H1 (cell line): ENCODE measurements around the gene ADCY1. TPM values are rescaled to one million over a fixed set of nuclear protein-coding genes. Genes with fewer than 3 reads are reported as not detected.

Source experiments
- CTCF ChIA-PET: fragments of 300-600 bp; sonication (Branson Sonifier 250); formaldehyde crosslinking; loops from one replicate; lab custom pipeline; 2021; ENCODE audit not compliant: partially characterized antibody; lab: Charles Lee
- POLR2A ChIA-PET: fragments of 300-600 bp; sonication (Branson Sonifier 250); formaldehyde crosslinking; loops from one replicate; lab custom pipeline; 2021; ENCODE audit warnings: inconsistent platforms; ENCODE audit not compliant: partially characterized antibody; lab: Charles Lee
- DNase-seq, 2 experiments: peaks; one replicate each; pipeline versions ENCODE4 v3.0.0 to v3.0.0-alpha.2; 2010 to 2022; ENCODE audit warnings: low spot score in 2 of 2, low read depth in 1 of 2, mixed read lengths in 1 of 2
- FAIRE-seq: peaks from 2 replicates; lab custom pipeline; 2011; peaks lifted over from hg19 to GRCh38; lab: Jason Lieb, UNC
- H2AFZ ChIP-seq: 2 replicates; pipeline ENCODE4 v1.8.1; 2012; ENCODE audit warnings: low read length, inconsistent platforms
- H2AK5ac ChIP-seq: 2 replicates; pipeline ENCODE4 v1.6.1; 2013; ENCODE audit warnings: low read depth, low read length
- H2BK120ac ChIP-seq: replicated peaks from 2 replicates; pipeline ENCODE3; 2013; ENCODE audit warnings: low read depth, low read length, inconsistent platforms
- H2BK12ac ChIP-seq: 2 replicates; pipeline ENCODE4 v1.6.1; 2013; ENCODE audit warnings: low read depth, low read length
- H2BK15ac ChIP-seq: 2 replicates; pipeline ENCODE4 v1.6.1; 2013; ENCODE audit warnings: low read length
- H2BK20ac ChIP-seq: 2 replicates; pipeline ENCODE4 v1.6.1; 2013; ENCODE audit warnings: low read length
- H2BK5ac ChIP-seq: 2 replicates; pipeline ENCODE4 v1.6.1; 2013; ENCODE audit warnings: low read depth, low read length
- H3K14ac ChIP-seq: 2 replicates; pipeline ENCODE4 v1.6.1; 2013; ENCODE audit warnings: inconsistent platforms; ENCODE audit not compliant: insufficient read length
- H3K18ac ChIP-seq: 2 replicates; pipeline ENCODE4 v1.6.1; 2013; ENCODE audit warnings: low read length; ENCODE audit errors: extremely low read depth
- H3K23ac ChIP-seq: 2 replicates; pipeline ENCODE4 v1.6.1; 2013; ENCODE audit warnings: inconsistent platforms; ENCODE audit not compliant: insufficient read length
- H3K23me2 ChIP-seq: 2 replicates; pipeline ENCODE4 v1.6.1; 2013; ENCODE audit warnings: low read depth, low read length
- H3K27ac ChIP-seq: 2 replicates; pipeline ENCODE4 v1.6.1; 2011; ENCODE audit warnings: low read depth, low read length, inconsistent platforms
- H3K27me3 ChIP-seq, 4 experiments: replicated peaks in 1 of 4; 1 replicate in 1 of 4; 2 replicates in 3 of 4; pipeline versions ENCODE4 v1.6.1 to v1.8.1; 2011 to 2013; ENCODE audit warnings: low read length in 3 of 4, mild to moderate bottlenecking in 3 of 4, inconsistent platforms in 2 of 4, mixed read lengths in 2 of 4, moderate library complexity in 1 of 4; ENCODE audit not compliant: control insufficient read depth in 3 of 4, insufficient read depth in 3 of 4; ENCODE audit errors: extremely low read depth in 1 of 4
- H3K36me3 ChIP-seq, 4 experiments: 2 replicates each; pipeline versions ENCODE4 v1.6.1 to v1.8.1; 2011 to 2013; ENCODE audit warnings: mild to moderate bottlenecking in 4 of 4, low read length in 3 of 4, moderate library complexity in 2 of 4, control low read depth in 1 of 4, inconsistent platforms in 1 of 4; ENCODE audit not compliant: insufficient read depth in 4 of 4, control insufficient read depth in 2 of 4
- H3K4ac ChIP-seq: replicated peaks from 2 replicates; pipeline ENCODE3; 2013; ENCODE audit warnings: low read length, low read depth, mixed read lengths, inconsistent platforms; ENCODE audit not compliant: insufficient read length
- H3K4me1 ChIP-seq, 4 experiments: replicated peaks in 1 of 4; 1 replicate in 1 of 4; 2 replicates in 3 of 4; pipeline versions ENCODE4 v1.6.1 to v1.8.1; 2011 to 2013; ENCODE audit warnings: low read length in 3 of 4, inconsistent platforms in 2 of 4, mixed read lengths in 1 of 4; ENCODE audit not compliant: insufficient read depth in 4 of 4, control insufficient read depth in 3 of 4
- H3K4me2 ChIP-seq, 2 experiments: 2 replicates each; pipeline versions ENCODE4 v1.6.1 to v1.8.1; 2011 to 2013; ENCODE audit warnings: low read depth in 2 of 2, low read length in 2 of 2, control low read depth in 1 of 2, inconsistent platforms in 1 of 2, mild to moderate bottlenecking in 1 of 2; ENCODE audit not compliant: insufficient read depth in 1 of 2
- H3K4me3 ChIP-seq, 4 experiments: fragments of 200-600, 300-600 bp in 1 of 4; sonication (generic), shearing (Covaris generic), sonication (Bioruptor Twin) in 1 of 4; 2 replicates each; pipeline versions ENCODE4 v1.5.1 to v1.8.1; 2011 to 2016; ENCODE audit warnings: low read length in 4 of 4, low read depth in 3 of 4, control low read depth in 2 of 4, inconsistent platforms in 2 of 4, mild to moderate bottlenecking in 2 of 4, mixed read lengths in 1 of 4, moderate library complexity in 1 of 4; ENCODE audit not compliant: insufficient read depth in 2 of 4; ENCODE audit errors: extremely low read depth in 1 of 4
- H3K56ac ChIP-seq: replicated peaks from 2 replicates; pipeline ENCODE3; 2013; ENCODE audit warnings: low read depth, mild to moderate bottlenecking, mixed read lengths, low read length, inconsistent platforms; ENCODE audit not compliant: insufficient read length
- H3K79me1 ChIP-seq: 2 replicates; pipeline ENCODE4 v1.6.1; 2013; ENCODE audit warnings: low read depth, low read length, control low read depth
- H3K79me2 ChIP-seq, 2 experiments: 2 replicates each; pipeline versions ENCODE4 v1.6.1 to v1.8.1; 2012 to 2013; ENCODE audit warnings: low read length in 2 of 2, mild to moderate bottlenecking in 2 of 2, inconsistent platforms in 1 of 2; ENCODE audit not compliant: insufficient read depth in 2 of 2, control insufficient read depth in 1 of 2
- H3K9ac ChIP-seq, 4 experiments: replicated peaks in 1 of 4; 1 replicate in 1 of 4; 2 replicates in 3 of 4; pipeline versions ENCODE4 v1.6.1 to v1.8.1; 2011 to 2013; ENCODE audit warnings: low read depth in 3 of 4, low read length in 3 of 4, control low read depth in 2 of 4, mild to moderate bottlenecking in 2 of 4, moderate library complexity in 2 of 4, inconsistent platforms in 1 of 4; ENCODE audit errors: extremely low read depth in 1 of 4
- H3K9me3 ChIP-seq, 2 experiments: 2 replicates each; pipeline versions ENCODE4 v1.6.1 to v1.8.1; 2012 to 2013; ENCODE audit warnings: mild to moderate bottlenecking in 2 of 2, moderate library complexity in 2 of 2, control low read depth in 1 of 2, inconsistent platforms in 1 of 2, low read depth in 1 of 2, low read length in 1 of 2, mixed read lengths in 1 of 2; ENCODE audit not compliant: insufficient read depth in 2 of 2
- H4K20me1 ChIP-seq, 2 experiments: replicated peaks in 1 of 2; 2 replicates each; pipeline versions ENCODE3 to v1.8.1; 2011 to 2013; ENCODE audit warnings: inconsistent platforms in 2 of 2, low read length in 2 of 2, mild to moderate bottlenecking in 1 of 2; ENCODE audit not compliant: insufficient read depth in 2 of 2, control insufficient read depth in 1 of 2
- H4K5ac ChIP-seq: 2 replicates; pipeline ENCODE4 v1.6.1; 2013; ENCODE audit warnings: low read length, low read depth, mixed read lengths, inconsistent platforms; ENCODE audit not compliant: insufficient read length
- H4K8ac ChIP-seq: 2 replicates; pipeline ENCODE4 v1.8.0; 2013; ENCODE audit warnings: mild to moderate bottlenecking, moderate library complexity, low read length, inconsistent platforms; ENCODE audit not compliant: insufficient read depth; ENCODE audit errors: extremely low read depth
- H4K91ac ChIP-seq: replicated peaks from 2 replicates; pipeline ENCODE3; 2013; ENCODE audit warnings: low read length, mixed read lengths, inconsistent platforms; ENCODE audit not compliant: insufficient read length
- CBX8 ChIP-seq: fragments of 300-800, 300-1000 bp; sonication (generic); IDR thresholded peaks from 2 replicates; pipeline ENCODE4 v1.7.1; 2016; ENCODE audit warnings: low read depth, low read length, borderline replicate concordance
- HDAC2 ChIP-seq, 2 experiments: fragments of 300-600 bp in 1 of 2; sonication (generic) in 1 of 2; IDR thresholded peaks; 2 replicates each; pipeline ENCODE4 v1.6.1; 2011 to 2012; ENCODE audit warnings: low read depth in 2 of 2, low read length in 2 of 2, mild to moderate bottlenecking in 2 of 2, moderate library complexity in 2 of 2, borderline replicate concordance in 1 of 2, inconsistent platforms in 1 of 2
- NRF1 ChIP-seq: IDR thresholded peaks from 2 replicates; pipeline ENCODE4 v1.6.1; 2011; ENCODE audit warnings: mild to moderate bottlenecking, low read depth, low read length, improper control_type of control experiment
- POLR2A ChIP-seq, 2 experiments: IDR thresholded peaks; 1 replicate in 1 of 2; 2 replicates in 1 of 2; pipeline ENCODE4 v1.6.1; 2011; ENCODE audit warnings: low read depth in 2 of 2, low read length in 2 of 2, mild to moderate bottlenecking in 2 of 2; ENCODE audit errors: control extremely low read depth in 1 of 2
- POU5F1 ChIP-seq: IDR thresholded peaks from 2 replicates; pipeline ENCODE4 v1.6.1; 2011; ENCODE audit warnings: low read depth, mild to moderate bottlenecking, low read length, moderate library complexity
- RXRA ChIP-seq: IDR thresholded peaks from 2 replicates; pipeline ENCODE4 v1.6.1; 2011; ENCODE audit warnings: low read depth, mild to moderate bottlenecking, low read length, moderate library complexity; ENCODE audit not compliant: insufficient read depth
- SP2 ChIP-seq: IDR thresholded peaks from 2 replicates; pipeline ENCODE4 v1.6.1; 2012; ENCODE audit warnings: mild to moderate bottlenecking, low read length, inconsistent platforms
- TCF12 ChIP-seq: IDR thresholded peaks from 2 replicates; pipeline ENCODE4 v1.6.1; 2011; ENCODE audit warnings: low read depth, mild to moderate bottlenecking, low read length
- YY1 ChIP-seq: IDR thresholded peaks from 2 replicates; pipeline ENCODE4 v1.6.1; 2011; ENCODE audit warnings: low read depth, mild to moderate bottlenecking, low read length
- polyA plus RNA-seq, 7 experiments: library from polyadenylated mRNA; depleted of rRNA in 3 of 7; stranded (reverse) in 5 of 7; unstranded in 2 of 7; fragments of >200 nt in 5 of 7; fragments of 200-250 nt in 2 of 7; gene quantifications; 1 replicate in 5 of 7; 2 replicates in 1 of 7; 4 replicates in 1 of 7; pipeline versions ENCODE4 v1.2.1 to v1.2.3, GENCODE V29; 2011 to 2013; ENCODE audit warnings: missing spikeins in 2 of 7, mixed read lengths in 2 of 7
- total RNA-seq: library from RNA; stranded (reverse); fragmentation: NEBNext Ultra II Directional; extraction: Animal tissue kit (Norgen Biotek cat#: 25700); gene quantifications from 2 replicates; pipeline ENCODE4 v1.2.1, GENCODE V29; 2021
- TF ChIP-seq, protein P1 (sequence below): IDR thresholded peaks from 2 replicates; pipeline ENCODE4 v1.6.1; 2012; ENCODE audit warnings: low read length, inconsistent platforms

The ADCY1 gene
- total and polyA plus RNA-seq, 2 of the 8 experiments (the other 6 are each of a cell fraction or from before 2014, with no cell fraction given), result 7.9 to 26.9 TPM

GRCh38 chr7:45699015-45699309 is 124.8 kb downstream of the ADCY1 start:
- FAIRE-seq (no peak), DNase-seq (no peak)
- Histone ChIP-seq H4K8ac (no peak overlapping the region; the same call in 1 of the 2 replicates), H3K4me3 (no peak overlapping the region), H2BK5ac (no peak overlapping the region), H3K56ac (no peak overlapping the region), H3K27ac (no peak overlapping the region), H3K79me1 (peaks cover 3% of the 10 kb centered on the region; the same call in 1 of the 2 replicates), H4K91ac (no peak overlapping the region), H3K23me2 (no peaks in the 10 kb centered on the region), H3K4ac (no peak overlapping the region), H4K20me1 (peaks cover 0 to 1% of the 10 kb centered on the region in 2 experiments), H3K14ac (no peak overlapping the region), H2AK5ac (no peak overlapping the region), H3K4me1 (peaks cover 0 to 3% (median 0%) of the 10 kb centered on the region in 4 experiments; a peak in 1 of 7 replicates), H3K18ac (no peak overlapping the region), H3K9ac (no peak overlapping the region), H3K36me3 (no peaks in the 10 kb centered on the region), H4K5ac (no peak overlapping the region), H3K27me3 (no peaks in the 10 kb centered on the region), H3K4me2 (no peak overlapping the region), H3K23ac (no peak overlapping the region), H3K79me2 (no peaks in the 10 kb centered on the region), H2AFZ (no peak overlapping the region), H2BK12ac (no peak overlapping the region), H3K9me3 (no peaks in the 10 kb centered on the region), H2BK20ac (no peak overlapping the region), H2BK120ac (no peak overlapping the region), H2BK15ac (no peak overlapping the region)
- POLR2A ChIA-PET, result no interaction called here
- CTCF ChIA-PET, result interaction anchor here (1.2 to 2.3 kb wide), 2 partner anchors 11 to 20 kb away, joined by 4 to 7 read pairs; no protein-coding TSS in a partner anchor
- TF ChIP-seq RXRA (no peak), POLR2A (IDR thresholded peaks at IDR 0.05; ENCODE audit: control extremely low read depth in 1 of 2, low read depth in 2 of 2, low read length in 2 of 2) (no peak), POU5F1 (no peak), YY1 (no peak), HDAC2 (IDR thresholded peaks at IDR 0.05; ENCODE audit: borderline replicate concordance in 1 of 2, low read depth in 2 of 2, low read length in 2 of 2) (no peak), NRF1 (no peak), TCF12 (no peak), SP2 (no peak), CBX8 (no peak)
- TF ChIP-seq, protein P1, sequence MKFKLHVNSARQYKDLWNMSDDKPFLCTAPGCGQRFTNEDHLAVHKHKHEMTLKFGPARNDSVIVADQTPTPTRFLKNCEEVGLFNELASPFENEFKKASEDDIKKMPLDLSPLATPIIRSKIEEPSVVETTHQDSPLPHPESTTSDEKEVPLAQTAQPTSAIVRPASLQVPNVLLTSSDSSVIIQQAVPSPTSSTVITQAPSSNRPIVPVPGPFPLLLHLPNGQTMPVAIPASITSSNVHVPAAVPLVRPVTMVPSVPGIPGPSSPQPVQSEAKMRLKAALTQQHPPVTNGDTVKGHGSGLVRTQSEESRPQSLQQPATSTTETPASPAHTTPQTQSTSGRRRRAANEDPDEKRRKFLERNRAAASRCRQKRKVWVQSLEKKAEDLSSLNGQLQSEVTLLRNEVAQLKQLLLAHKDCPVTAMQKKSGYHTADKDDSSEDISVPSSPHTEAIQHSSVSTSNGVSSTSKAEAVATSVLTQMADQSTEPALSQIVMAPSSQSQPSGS, result no peak
